GM18507 (cell line): ENCODE measurements around the gene LOX.
"Not testable (repeated sequence)": the region's sequence is repeated elsewhere in the genome, so short reads cannot be mapped to it uniquely, and the experiment has no call there.

Experiments
- DNase-seq: peaks from one replicate; pipeline ENCODE4 v3.0.0; 2011; ENCODE audit warnings: low read depth; ENCODE audit not compliant: insufficient read length; ENCODE audit errors: extremely low spot score
- FAIRE-seq: peaks from 2 replicates; lab custom pipeline; 2011; peaks lifted over from hg19 to GRCh38; lab: Jason Lieb, UNC

Gene LOX

DNA sequence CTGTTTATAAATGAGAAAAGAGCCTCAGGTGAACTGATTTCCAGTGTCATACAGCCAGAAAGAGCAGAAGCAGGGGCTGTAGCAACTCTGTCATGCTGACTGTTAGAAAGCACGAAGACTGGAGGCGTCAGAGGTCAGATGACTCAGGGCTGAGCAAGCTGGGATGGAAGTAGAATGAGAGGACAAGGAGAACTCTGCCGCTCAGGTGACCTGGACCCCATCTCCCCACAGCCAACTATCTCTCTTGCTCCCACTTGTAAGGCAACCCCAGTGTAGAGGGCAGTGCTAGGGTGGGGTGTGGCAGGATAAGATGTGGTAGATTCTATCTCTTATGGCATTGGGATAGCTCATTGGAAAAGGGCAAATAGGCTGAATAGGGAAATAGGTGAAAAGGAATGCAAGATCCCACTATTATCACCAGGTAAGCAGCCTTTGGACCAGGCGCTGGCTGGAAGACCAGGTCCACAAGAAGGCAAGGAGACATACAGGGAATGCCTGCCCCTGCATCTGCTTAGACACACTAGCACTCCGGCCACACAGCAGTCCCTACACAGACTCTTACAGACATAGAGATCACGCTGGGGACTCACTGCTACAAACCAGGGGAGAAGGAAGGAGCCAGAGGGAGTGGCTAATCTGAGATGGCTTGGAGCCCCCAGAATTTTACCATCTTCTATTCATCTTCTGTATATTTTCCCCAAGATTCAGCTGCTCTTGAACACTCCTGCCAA is 21.2 kb upstream of the LOX start:
- FAIRE-seq (no peak), DNase-seq (no peak)

DNA sequence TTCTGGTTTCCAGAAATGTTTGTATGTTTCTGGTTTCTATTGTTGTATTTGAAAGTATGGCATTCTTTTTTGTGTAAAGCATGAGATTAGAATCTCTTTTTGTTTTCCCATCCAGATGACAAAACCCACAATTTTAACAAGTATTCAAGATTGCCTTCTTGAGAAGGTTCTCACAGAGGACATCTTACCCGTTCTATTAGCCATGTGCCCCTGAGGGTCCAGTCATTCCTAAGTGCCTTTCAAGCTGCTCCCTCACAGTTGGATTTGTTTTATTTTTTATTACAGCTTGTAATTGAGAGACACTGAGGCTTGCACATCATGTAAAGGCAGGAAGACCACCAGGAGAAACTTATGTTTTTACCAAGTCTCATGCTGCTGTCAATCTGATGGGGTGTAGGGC is 19.3 kb upstream of the LOX start:
- FAIRE-seq: no peak
- no peak for DNase-seq

DNA sequence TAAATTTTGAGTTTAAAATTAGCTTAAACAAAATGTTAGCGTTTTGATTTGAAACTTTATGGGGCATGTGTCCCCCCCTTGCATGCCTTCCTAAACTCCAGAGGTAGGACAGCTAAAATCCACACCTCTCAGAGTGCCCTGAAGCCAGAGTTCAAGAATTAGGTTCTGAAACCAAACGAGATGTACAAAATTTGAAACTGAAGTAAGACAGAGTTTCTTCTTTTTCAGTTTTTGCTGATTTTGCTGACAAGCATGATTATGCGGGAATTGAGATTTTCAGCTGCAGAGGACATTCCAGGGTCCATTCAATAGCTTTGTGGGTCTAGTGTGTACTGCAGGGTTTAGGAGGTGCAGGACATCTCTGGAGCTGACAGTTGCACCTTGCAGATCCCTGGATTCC is 17.1 kb upstream of the LOX start:
- FAIRE-seq (no peak), DNase-seq (no peak)

DNA sequence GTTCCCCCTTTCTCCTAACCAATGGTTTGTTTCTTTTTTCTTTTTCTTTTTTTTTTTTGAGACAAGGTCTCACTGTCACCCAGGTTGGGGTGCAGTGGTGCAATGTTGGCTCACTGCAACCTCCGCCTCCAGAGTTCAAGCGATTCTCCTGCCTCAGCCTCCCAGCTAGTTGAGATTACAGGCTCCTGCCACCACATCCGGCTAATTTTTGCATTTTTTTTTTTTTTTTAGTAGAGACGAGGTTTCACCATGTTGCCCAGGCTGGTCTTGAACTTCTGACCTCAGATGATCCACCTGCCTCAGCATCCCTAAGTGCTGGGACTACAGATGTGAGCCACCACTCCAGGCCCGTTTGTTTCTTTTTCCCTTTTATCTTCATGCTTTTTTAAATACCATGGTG is 16.2 kb upstream of the LOX start:
- not testable (repeated sequence) for DNase-seq, FAIRE-seq

DNA sequence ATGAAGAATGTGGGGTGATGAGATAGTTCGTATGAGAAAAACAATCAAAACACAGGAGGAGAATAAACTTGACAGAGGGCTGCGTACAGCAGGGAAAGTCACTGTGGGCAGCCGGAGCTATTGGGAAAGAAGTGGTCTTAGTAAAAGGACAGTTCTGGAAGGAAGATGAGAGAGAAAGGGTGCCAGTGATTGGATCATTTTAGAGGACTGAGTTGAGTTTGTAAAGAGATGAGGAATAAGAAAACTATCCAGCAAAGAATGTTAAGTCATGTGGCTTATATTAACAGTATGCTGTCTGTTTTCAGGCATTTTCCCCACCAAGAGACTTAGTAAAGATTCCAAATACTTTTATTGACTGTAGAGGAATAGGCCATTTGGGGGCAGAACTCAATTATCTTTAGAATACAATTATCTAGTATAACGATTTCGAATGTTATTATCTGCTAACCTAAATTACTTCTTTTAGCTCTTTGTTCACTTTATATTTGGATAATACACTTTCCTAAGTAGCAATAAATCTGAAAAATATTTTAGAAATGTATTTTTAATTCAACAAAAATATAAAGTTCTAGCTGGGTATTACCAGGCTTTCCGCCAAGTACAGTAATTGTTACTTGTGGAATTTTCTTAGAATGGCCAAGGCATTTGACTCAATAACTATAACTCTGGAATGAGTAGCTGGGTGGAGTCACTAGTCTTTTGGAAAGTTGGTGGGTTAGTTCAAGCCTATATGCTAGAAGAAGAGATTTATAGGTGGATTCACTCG is 15.5 kb upstream of the LOX start:
- DNase-seq: no peak
- no peak for FAIRE-seq

DNA sequence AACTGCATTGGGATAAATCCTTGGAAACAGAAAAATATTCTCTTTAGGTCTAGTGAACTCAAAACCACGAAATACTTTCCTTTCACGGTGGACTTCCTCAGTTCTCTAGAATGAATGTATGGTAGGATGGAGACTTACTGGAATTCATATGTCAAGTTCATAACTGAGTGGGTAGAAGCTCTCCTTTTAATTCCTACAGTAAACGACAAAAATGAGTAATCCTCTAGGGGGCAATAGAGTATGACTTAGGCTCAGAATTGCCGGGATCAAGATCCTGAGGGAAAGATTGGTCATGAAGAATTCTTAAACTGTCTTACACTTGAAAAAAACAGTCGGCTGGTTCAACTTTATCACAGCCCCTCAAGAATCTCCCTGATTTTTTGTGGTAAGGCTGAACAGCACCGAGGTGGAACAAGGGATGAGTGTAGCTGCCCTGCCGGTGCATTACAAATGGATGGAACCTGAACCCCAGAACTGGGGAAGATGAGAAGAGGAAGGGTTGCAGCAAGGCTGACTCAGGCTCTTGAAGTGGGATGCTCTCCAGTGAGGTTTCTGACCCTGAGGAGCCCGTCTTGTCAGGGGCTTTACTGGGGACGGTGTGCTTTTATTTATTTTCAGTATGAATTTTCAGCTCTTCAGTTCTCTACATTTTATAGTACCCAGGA is 14.0 kb upstream of the LOX start:
- DNase-seq (no peak), FAIRE-seq (no peak)

DNA sequence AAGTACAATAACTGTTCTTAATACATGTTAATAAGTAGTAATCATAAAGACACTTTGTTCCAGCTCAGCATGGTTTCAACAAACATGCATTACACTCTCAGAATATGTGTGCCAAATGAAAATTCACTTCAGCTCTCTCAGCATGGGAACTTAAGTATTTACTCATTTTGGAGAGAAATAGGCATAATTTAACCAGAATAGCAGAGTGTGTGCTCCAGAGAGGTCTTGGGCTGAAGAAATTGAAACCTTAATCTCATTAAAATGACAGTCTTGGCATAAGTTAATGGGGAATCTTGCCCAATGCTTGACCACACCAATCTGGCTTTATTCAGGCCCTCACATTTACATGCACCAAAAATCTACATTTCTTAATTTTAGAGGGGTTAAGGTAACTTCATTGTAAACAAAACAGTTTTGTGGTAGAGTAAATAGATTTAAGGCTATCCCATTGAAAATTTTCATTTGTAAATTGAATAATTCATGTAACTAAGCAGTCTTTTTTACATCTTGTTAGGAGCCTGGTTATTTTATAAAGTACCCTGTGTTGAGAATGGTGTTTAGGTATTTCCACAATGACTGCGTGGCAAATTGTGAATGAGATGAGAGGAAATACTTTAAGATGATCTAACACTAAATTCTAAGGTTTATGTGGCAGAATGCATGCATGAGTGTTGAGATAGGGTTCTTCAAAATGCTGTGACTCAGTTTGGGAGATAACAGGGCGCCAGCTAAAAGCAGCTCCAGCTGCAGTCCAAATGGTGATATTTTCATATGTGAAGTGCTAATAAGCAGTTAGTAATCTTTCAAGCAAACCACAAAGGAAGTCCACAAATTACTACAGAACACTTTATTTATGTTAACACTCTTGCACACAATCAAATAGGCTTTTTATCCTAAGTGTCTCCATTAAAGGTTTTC is 11.3 kb upstream of the LOX start:
- FAIRE-seq (no peak), DNase-seq (no peak)

DNA sequence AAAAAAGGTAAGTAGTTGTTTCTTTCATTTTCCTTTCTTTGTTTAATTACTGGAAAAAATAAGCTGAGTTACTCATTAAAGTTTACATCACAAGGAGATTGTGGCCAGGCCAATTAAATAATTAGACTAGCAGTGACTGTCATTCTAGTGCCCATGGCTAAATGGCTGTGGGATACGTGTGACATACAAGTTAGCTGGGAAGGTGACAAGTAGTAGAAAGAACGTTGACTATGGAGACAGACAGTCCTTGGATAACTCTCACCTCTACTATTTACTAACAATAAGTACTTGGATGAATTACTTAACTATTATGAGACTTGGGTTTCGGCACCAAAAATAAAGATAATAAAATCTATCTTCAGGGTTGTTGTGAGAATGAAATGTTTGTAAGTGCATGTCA is 7.0 kb upstream of the LOX start:
- DNase-seq: no peak
- no peak for FAIRE-seq

DNA sequence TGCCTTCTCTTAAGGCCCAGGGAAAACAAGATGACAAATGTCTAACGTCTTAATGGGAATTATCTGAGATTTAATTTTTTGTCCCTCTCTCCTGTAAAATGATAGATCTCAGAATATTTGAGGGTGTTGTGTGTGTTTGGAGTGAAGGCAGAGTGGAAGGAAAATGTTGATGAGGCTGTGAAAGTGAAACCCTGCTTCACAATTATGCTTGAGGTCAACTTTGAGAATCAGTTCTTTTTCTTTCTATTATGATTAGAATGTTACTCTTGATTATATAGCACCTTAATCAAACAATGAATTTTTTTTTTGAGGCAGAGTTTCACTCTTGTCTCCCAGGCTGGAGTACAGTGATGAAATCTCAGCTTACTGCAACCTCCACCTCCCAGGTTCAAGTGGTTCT is 5.5 kb upstream of the LOX start:
- FAIRE-seq (no peak), DNase-seq (no peak)

DNA sequence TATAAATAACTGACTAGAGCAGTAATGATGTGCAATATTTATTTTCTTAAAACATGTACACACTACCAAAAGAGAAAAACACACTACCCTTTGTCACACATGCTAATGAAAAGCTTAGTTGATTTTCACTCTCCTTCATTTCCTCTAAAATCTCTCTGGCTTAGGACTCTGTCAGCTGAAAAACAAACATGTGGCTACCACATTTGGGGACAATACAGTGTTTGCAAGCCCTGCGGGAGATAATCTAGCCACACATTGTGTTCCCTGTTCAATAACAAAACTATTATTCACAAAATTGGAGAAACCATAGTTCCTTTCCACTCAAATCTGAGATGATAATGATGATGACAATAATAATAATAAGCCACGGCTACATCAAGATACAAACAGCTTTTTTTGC is 3.5 kb upstream of the LOX start:
- DNase-seq (no peak), FAIRE-seq (no peak)

DNA sequence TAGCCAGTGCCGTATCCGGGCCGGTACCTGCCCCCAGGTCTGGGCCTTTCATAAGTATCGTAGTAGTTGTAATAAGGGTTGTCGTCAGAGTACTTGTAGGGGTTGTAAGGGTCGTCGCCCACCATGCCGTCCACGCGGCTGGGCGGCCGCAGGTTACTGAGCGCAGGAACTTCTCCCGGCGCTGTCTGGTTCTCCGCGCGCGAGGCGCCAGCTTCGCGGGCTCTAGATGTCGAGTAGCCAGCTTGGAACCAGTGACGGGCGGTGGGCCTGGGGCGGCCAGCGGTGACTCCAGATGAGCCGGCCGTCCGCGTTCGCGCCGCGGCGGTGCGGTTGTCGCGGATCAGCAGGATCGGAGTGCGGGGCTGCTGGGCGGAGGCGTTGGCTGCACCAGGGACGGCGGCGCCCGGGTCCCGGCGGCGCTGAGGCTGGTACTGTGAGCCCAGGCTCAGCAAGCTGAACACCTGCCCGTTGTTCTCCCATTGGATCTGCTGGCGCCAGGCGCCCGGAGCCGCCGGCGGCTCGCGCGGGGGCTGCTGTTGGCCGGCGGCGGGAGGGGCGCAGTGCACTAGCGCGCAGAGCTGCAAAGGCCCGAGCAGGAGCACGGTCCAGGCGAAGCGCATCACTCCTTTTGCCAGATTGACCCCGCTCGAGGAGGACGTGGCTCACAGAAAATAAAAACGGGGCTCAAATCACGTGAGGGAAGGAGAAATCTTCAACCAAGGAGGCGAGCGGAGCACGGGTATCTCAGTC is 518 bp downstream of the LOX start:
- no peak for FAIRE-seq
- no peak for DNase-seq

DNA sequence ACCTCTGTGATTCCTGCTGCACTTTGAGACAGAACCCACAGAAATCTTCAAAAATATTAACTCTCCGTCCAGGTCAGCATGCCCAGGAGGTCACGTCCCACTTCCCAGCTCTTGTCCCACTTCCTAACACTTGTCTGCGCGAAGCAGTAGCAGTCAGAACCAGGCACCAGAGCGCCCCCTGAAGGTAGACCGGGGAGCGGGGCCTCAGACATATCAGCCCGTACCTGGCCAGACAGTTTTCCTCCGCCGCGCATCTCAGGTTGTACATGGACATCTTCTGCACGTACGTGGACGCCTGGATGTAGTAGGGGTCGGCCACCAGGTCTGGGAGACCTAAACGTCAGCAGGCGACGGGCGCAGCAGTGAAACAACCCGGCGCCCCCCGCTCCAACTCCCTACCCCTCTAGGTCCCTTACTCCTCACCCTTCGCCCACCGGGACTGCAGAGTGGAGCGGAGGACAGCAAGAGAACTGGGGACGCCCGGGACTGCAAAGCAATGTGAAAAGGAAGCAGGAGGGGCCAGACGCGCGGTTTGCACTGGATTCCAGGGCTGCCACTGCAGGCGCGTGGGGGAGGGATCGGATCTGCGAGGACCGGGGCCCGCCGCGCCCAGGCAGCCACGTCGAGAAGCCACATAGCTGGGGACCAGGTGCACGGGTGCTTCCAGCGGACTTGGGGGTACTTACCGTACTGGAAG is 1.2 kb downstream of the LOX start:
- DNase-seq (no peak), FAIRE-seq (no peak)

DNA sequence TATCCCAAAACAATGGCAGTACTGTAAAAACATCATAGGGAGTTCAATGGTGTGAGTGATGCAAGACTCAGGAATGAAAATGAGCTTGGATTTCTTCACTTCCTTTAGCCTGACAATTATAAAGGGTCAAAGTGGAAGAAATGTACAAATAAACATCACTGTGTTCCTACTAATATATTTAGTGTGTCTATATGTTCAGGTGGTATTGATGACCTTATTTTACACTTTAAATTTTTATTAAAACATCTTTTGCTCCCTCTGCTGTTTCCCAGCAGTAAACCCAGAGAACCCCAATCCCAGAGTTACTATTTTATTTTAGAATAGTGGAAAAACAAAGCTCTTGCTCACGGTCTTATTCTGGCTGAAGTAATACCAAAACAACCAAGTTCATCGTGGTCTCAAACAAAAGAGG is 2.0 kb downstream of the LOX start:
- DNase-seq (no peak), FAIRE-seq (no peak)

DNA sequence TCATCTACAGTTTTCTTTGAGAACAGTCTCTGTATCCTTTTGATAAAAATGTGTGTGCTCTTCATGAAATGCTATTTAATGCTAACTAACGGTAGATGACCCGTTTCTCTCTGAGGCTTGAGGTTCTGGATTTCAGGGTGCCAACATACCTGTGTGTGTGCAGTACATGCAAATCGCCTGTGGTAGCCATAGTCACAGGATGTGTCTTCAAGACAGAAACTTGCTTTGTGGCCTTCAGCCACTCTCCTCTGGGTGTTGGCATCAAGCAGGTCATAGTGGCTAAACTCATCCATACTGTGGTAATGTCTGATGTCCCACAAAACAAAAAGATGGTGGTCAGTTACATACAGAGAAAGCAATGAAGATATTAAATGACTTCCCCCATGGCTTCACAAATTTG is 4.2 kb downstream of the LOX start:
- DNase-seq (no peak), FAIRE-seq (no peak)

DNA sequence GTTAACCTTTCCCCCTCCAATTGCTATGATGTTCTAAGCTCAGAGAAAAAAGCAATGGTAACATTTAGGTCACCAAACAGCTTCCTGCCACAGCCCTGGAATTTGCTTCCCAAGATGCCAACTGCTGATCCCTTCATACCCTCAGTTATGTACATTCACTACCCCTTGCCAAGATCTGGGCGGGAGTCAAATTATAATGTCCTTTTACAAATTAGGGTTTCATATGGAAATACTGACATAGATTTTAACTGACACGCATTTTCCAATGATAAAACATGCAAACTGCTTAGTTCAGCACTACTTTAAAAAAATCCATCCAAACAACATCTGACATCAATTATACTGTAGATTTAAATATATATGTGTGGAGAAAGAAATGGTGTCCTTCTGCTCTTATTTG is 5.0 kb downstream of the LOX start:
- no peak for FAIRE-seq
- no peak for DNase-seq

DNA sequence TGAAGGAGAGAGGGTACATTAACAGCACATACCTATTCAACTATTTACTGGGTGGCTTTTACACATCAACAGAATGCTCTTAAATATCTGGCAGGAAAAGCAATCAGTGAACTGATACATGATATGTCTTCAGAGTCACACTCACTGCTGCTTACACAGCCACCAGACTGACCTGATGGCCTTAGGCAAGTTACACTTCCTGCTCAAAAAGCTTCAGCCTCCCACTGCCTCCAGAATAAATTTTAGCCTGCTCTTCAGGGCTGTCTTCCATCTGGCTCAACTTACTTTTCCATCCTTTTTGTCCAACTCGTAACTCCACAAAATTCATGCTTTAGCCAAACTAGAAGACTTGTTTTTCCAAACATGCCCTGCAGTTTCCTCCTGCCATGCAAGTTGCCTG is 10.7 kb downstream of the LOX start:
- no peak for FAIRE-seq
- DNase-seq: no peak

DNA sequence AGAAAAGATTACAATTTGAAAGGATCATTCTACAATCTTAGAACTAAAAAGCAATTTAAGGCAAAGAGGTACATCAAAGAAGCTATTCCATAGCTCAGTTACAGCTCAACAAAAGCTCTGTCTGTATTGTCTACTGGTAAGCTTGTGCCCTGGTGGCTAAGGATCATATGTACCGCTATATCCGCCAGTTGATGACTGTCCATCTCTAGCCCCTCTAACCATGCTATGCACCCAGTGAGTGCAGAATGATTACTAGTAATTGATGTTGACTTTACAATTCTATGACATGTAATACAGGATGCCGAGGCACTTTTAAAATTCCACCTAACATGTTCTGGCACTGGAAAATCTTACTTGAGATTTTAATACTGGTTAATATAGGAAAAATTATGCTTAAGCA is 13.1 kb downstream of the LOX start:
- FAIRE-seq (no peak), DNase-seq (no peak)

DNA sequence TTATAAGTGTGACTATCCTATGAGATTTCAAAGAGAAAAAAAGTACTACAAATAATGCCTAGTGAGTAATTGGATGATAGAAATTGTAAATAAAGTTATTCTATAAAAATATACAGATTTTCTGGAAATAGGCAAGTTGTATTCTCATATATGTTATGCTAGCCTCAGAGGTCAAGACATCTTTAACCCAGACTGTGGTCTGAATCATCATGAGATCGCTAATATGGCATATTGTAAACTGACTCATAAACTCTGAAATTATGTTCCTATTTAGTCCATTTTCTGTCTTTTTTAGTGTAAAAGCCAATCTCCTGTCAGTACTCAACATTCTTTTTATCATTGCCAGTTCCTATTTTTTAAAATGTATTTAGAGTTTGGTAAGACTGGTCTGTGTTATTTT is 14.2 kb downstream of the LOX start:
- no peak for DNase-seq
- no peak for FAIRE-seq

DNA sequence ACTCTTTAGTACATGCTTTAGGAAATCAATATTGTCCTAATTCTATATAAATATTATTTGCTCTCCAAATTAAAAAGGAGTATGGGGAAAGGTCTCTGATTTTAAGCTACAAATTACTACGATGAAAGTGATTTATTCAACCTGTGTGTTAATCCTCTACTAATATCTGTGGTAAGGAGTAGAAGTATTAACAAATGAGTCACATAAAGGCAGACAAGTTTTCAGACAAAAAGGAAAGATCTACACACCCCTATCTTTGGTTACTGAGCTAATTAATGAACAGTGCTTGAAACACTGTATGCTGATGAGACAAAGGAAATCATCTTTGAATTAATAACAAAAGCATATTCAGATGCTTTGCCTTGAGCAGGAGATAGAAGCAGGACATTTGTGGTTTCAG is 15.9 kb downstream of the LOX start:
- FAIRE-seq (no peak), DNase-seq (no peak)
